GM10266 (cell line): ENCODE data around the gene KIAA1958.
"Not testable (repeated sequence)": the region's sequence is repeated elsewhere in the genome, so short reads cannot be mapped to it uniquely, and the experiment has no call there.

Source experiments
- DNase-seq: peaks from one replicate; pipeline ENCODE4 v3.0.0; 2012; ENCODE audit errors: extremely low spot score
- CTCF ChIP-seq: IDR thresholded peaks from 2 replicates; pipeline ENCODE4 v1.5.1; 2012; ENCODE audit warnings: mild to moderate bottlenecking, low read depth; ENCODE audit not compliant: control insufficient read depth, insufficient read depth; ENCODE audit errors: missing control alignments

The KIAA1958 gene

GRCh38 chr9:112575107-112575506, 88.5 kb downstream of the KIAA1958 start:
- no peak for TF ChIP-seq CTCF
- no peak for DNase-seq

- DNase-seq: no peak
- no peak for TF ChIP-seq CTCF
These were observed 95.0 kb downstream of the KIAA1958 start for GRCh38 chr9:112581469-112582176.

GRCh38 chr9:112582371-112583262, 96.0 kb downstream of the KIAA1958 start:
- DNase-seq: no peak
- TF ChIP-seq CTCF: no peak

- no peak for TF ChIP-seq CTCF
- no peak for DNase-seq
These were observed 100.0 kb downstream of the KIAA1958 start for GRCh38 chr9:112586599-112587155.

GRCh38 chr9:112591875-112592274, 105.2 kb downstream of the KIAA1958 start:
- not testable (repeated sequence) for DNase-seq

- no peak for TF ChIP-seq CTCF
- DNase-seq: no peak
These were observed 113.1 kb downstream of the KIAA1958 start for GRCh38 chr9:112599732-112600131.

- no peak for TF ChIP-seq CTCF
- DNase-seq: no peak
These were observed 115.0 kb downstream of the KIAA1958 start for GRCh38 chr9:112601636-112602035.
